Measurements from ENCODE around the gene GSTA3. TPM values are rescaled to one million over a fixed set of nuclear protein-coding genes. Genes with fewer than 3 reads are reported as not detected.
"Not testable (repeated sequence)": the region's sequence is repeated elsewhere in the genome, so short reads cannot be mapped to it uniquely, and the experiment has no call there.

Gene GSTA3
- total RNA-seq, 1 experiment from 2014 or later, result not detected

GRCh38 chr6:52904562-52905279, 4.8 kb downstream of the GSTA3 start:
- BruUV-seq (replicated peaks), result no TSS peak
- no peaks in the 10 kb centered on the region for H3K9me3 ChIP-seq (ENCODE audit: control insufficient read depth, insufficient read depth, low read depth, low read length)
- POLR2A ChIA-PET, result no interaction called here
- no peak for DNase-seq (ENCODE audit: low read depth, low spot score)
- peak; percentile 71 for ATAC-seq
- CTCF ChIA-PET, result no interaction called here
- intact Hi-C loops (cut with micrococcal nuclease; ENCODE audit: unreplicated experiment) (no loop called here), in situ Hi-C loops (cut with HindIII; ENCODE audit: low pct_unique_long_range_greater_than_20kb, low sequenced_read_pairs) (no loop called here)
- H3K4me1 ChIP-seq (ENCODE audit: control insufficient read depth, insufficient read depth, low read length), result no peaks in the 10 kb centered on the region
- no peaks in the 10 kb centered on the region for H3K27me3 ChIP-seq (ENCODE audit: control insufficient read depth, insufficient read depth, low read length)
- no peaks in the 10 kb centered on the region for H3K36me3 ChIP-seq (ENCODE audit: control insufficient read depth, insufficient read depth, low read length)
- no peak for TF ChIP-seq POLR2AphosphoS5 (IDR thresholded peaks at IDR 0.05; ENCODE audit: low read depth, low read length)
- TF ChIP-seq, protein P1, sequence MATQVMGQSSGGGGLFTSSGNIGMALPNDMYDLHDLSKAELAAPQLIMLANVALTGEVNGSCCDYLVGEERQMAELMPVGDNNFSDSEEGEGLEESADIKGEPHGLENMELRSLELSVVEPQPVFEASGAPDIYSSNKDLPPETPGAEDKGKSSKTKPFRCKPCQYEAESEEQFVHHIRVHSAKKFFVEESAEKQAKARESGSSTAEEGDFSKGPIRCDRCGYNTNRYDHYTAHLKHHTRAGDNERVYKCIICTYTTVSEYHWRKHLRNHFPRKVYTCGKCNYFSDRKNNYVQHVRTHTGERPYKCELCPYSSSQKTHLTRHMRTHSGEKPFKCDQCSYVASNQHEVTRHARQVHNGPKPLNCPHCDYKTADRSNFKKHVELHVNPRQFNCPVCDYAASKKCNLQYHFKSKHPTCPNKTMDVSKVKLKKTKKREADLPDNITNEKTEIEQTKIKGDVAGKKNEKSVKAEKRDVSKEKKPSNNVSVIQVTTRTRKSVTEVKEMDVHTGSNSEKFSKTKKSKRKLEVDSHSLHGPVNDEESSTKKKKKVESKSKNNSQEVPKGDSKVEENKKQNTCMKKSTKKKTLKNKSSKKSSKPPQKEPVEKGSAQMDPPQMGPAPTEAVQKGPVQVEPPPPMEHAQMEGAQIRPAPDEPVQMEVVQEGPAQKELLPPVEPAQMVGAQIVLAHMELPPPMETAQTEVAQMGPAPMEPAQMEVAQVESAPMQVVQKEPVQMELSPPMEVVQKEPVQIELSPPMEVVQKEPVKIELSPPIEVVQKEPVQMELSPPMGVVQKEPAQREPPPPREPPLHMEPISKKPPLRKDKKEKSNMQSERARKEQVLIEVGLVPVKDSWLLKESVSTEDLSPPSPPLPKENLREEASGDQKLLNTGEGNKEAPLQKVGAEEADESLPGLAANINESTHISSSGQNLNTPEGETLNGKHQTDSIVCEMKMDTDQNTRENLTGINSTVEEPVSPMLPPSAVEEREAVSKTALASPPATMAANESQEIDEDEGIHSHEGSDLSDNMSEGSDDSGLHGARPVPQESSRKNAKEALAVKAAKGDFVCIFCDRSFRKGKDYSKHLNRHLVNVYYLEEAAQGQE (IDR thresholded peaks at IDR 0.05; ENCODE audit: insufficient read depth in 1 of 2, low read depth in 2 of 2, low read length in 1 of 2), result no peak
- TF ChIP-seq CTCF (IDR thresholded peaks at IDR 0.05), result peak; percentile 62
- no peak for TF ChIP-seq SIN3A (IDR thresholded peaks at IDR 0.05; ENCODE audit: borderline replicate concordance, insufficient read depth, low read depth, low read length)
- H3K4me3 ChIP-seq (ENCODE audit: low read depth in 2 of 2, low read length in 2 of 2), result no peak overlapping the region
- H3K27ac ChIP-seq (ENCODE audit: low read length), result no peak overlapping the region

- H3K9me3 ChIP-seq (ENCODE audit: control insufficient read depth, insufficient read depth, low read depth, low read length), result no peaks in the 10 kb centered on the region
- CTCF ChIA-PET, result no interaction called here
- intact Hi-C loops (cut with micrococcal nuclease; ENCODE audit: unreplicated experiment), result no loop called here
- no peak for DNase-seq (ENCODE audit: low read depth, low spot score)
- POLR2A ChIA-PET, result no interaction called here
- no peaks in the 10 kb centered on the region for H3K36me3 ChIP-seq (ENCODE audit: control insufficient read depth, insufficient read depth, low read length)
- ATAC-seq, result no peak
- H3K27me3 ChIP-seq (ENCODE audit: control insufficient read depth, insufficient read depth, low read length), result no peaks in the 10 kb centered on the region
- TF ChIP-seq TCF7L2 (IDR thresholded peaks at IDR 0.05; ENCODE audit: low read depth, low read length) (no peak), SIN3A (IDR thresholded peaks at IDR 0.05; ENCODE audit: borderline replicate concordance, insufficient read depth, low read depth, low read length) (no peak), POLR2AphosphoS5 (IDR thresholded peaks at IDR 0.05; ENCODE audit: low read depth, low read length) (no peak), CTCF (IDR thresholded peaks at IDR 0.05) (no peak)
- TF ChIP-seq, protein P1 (IDR thresholded peaks at IDR 0.05; ENCODE audit: insufficient read depth in 1 of 2, low read depth in 2 of 2, low read length in 1 of 2), result no peak
- no peak overlapping the region for H3K4me3 ChIP-seq (ENCODE audit: low read depth in 2 of 2, low read length in 2 of 2)
- in situ Hi-C loops (cut with HindIII; ENCODE audit: low pct_unique_long_range_greater_than_20kb, low sequenced_read_pairs), result no loop called here
- no peak overlapping the region for H3K27ac ChIP-seq (ENCODE audit: low read length)
- no TSS peak for BruUV-seq (replicated peaks)
- no peaks in the 10 kb centered on the region for H3K4me1 ChIP-seq (ENCODE audit: control insufficient read depth, insufficient read depth, low read length)
These were observed 9.0 kb downstream of the GSTA3 start for GRCh38 chr6:52900536-52900935.

GRCh38 chr6:52895790-52896189, 13.7 kb downstream of the GSTA3 start:
- H3K27me3 ChIP-seq (ENCODE audit: control insufficient read depth, insufficient read depth, low read length); BruUV-seq (replicated peaks); in situ Hi-C loops (cut with HindIII; ENCODE audit: low pct_unique_long_range_greater_than_20kb, low sequenced_read_pairs); H3K36me3 ChIP-seq (ENCODE audit: control insufficient read depth, insufficient read depth, low read length); ATAC-seq; DNase-seq (ENCODE audit: low read depth, low spot score); H3K9me3 ChIP-seq (ENCODE audit: control insufficient read depth, insufficient read depth, low read depth, low read length); H3K4me3 ChIP-seq (ENCODE audit: low read depth in 2 of 2, low read length in 2 of 2); H3K4me1 ChIP-seq (ENCODE audit: control insufficient read depth, insufficient read depth, low read length); intact Hi-C loops (cut with micrococcal nuclease; ENCODE audit: unreplicated experiment); H3K27ac ChIP-seq (ENCODE audit: low read length); CTCF ChIA-PET: not testable (repeated sequence)
- POLR2A ChIA-PET, result interaction anchor here (0.5 kb wide), 1 partner anchor 69 kb away, joined by 3 read pairs; no protein-coding TSS in a partner anchor
